Measurements from ENCODE around the gene TRIM28. TPM values are rescaled to one million over a fixed set of nuclear protein-coding genes. Genes with fewer than 3 reads are reported as not detected.
"Not testable (repeated sequence)": the region's sequence is repeated elsewhere in the genome, so short reads cannot be mapped to it uniquely, and the experiment has no call there.

TRIM28 gene
- polyA plus RNA-seq, 1 donor from 2014 or later: 256 TPM

GRCh38 chr19:58536852-58537798 lies 6.7 kb upstream of the TRIM28 start:
- Histone ChIP-seq H2AFZ (ENCODE audit: low read depth, low read length) (no peak overlapping the region), H3K27me3 (ENCODE audit: insufficient read depth, low read depth, low read length) (peaks cover 19% of the 10 kb centered on the region), H3K36me3 (ENCODE audit: insufficient read depth, low read length) (no peaks in the 10 kb centered on the region), H3K9ac (ENCODE audit: low read length) (no peak overlapping the region), H3K27ac (ENCODE audit: low read length) (no peak overlapping the region), H3K9me2 (ENCODE audit: insufficient read depth, low read length) (no peaks in the 10 kb centered on the region), H4K20me1 (ENCODE audit: insufficient read depth) (no peaks in the 10 kb centered on the region), H3K4me2 (ENCODE audit: low read length) (no peak overlapping the region), H3K4me3 (ENCODE audit: low read length) (no peak overlapping the region), H3K79me2 (replicated peaks; ENCODE audit: insufficient read depth, low read length) (no peaks in the 10 kb centered on the region), H3K9me3 (ENCODE audit: low read length) (no peaks in the 10 kb centered on the region), H3F3A (ENCODE audit: insufficient read depth, low read length, poor library complexity, severe bottlenecking) (no peaks in the 10 kb centered on the region)
- TF ChIP-seq MXI1 (conservative IDR thresholded peaks at IDR 0.05; ENCODE audit: poor library complexity, severe bottlenecking): no peak
- no peak for TF ChIP-seq CTCF (IDR thresholded peaks at IDR 0.05; ENCODE audit: poor library complexity, severe bottlenecking)
- no peak for TF ChIP-seq EZH2 (IDR thresholded peaks at IDR 0.05; ENCODE audit: borderline replicate concordance, insufficient read depth, low read length, poor library complexity, severe bottlenecking)
- no peak for TF ChIP-seq REST (IDR thresholded peaks at IDR 0.05; ENCODE audit: borderline replicate concordance)
- TF ChIP-seq SMC3 (conservative IDR thresholded peaks at IDR 0.05; ENCODE audit: poor library complexity): no peak
- no peak for TF ChIP-seq TAF1 (IDR thresholded peaks at IDR 0.05; ENCODE audit: low read depth)
- TF ChIP-seq EP300 (conservative IDR thresholded peaks at IDR 0.05; ENCODE audit: poor library complexity, severe bottlenecking): no peak
- no peak for TF ChIP-seq POLR2AphosphoS5 (IDR thresholded peaks at IDR 0.05)
- no peak for TF ChIP-seq RAD21 (conservative IDR thresholded peaks at IDR 0.05)

- H3K36me3 ChIP-seq (ENCODE audit: insufficient read depth, low read length): no peaks in the 10 kb centered on the region
- no peaks in the 10 kb centered on the region for H4K20me1 ChIP-seq (ENCODE audit: insufficient read depth)
- H2AFZ ChIP-seq (ENCODE audit: low read depth, low read length): no peak overlapping the region
- TF ChIP-seq MXI1 (conservative IDR thresholded peaks at IDR 0.05; ENCODE audit: poor library complexity, severe bottlenecking) (peak; percentile 20), RAD21 (conservative IDR thresholded peaks at IDR 0.05) (no peak)
- no peaks in the 10 kb centered on the region for H3F3A ChIP-seq (ENCODE audit: insufficient read depth, low read length, poor library complexity, severe bottlenecking)
- H3K4me3 ChIP-seq (ENCODE audit: low read length): peak overlapping the region; percentile 59
- no peak overlapping the region for H3K4me2 ChIP-seq (ENCODE audit: low read length)
- H3K27me3 ChIP-seq (ENCODE audit: insufficient read depth, low read depth, low read length): peaks cover 19% of the 10 kb centered on the region
- H3K79me2 ChIP-seq (replicated peaks; ENCODE audit: insufficient read depth, low read length): no peaks in the 10 kb centered on the region
- H3K9me2 ChIP-seq (ENCODE audit: insufficient read depth, low read length): no peaks in the 10 kb centered on the region
- H3K9me3 ChIP-seq (ENCODE audit: low read length): no peaks in the 10 kb centered on the region
- peak overlapping the region; percentile 57 for H3K9ac ChIP-seq (ENCODE audit: low read length)
- H3K27ac ChIP-seq (ENCODE audit: low read length): no peak overlapping the region
These were observed 5.4 kb upstream of the TRIM28 start for GRCh38 chr19:58538257-58539168.

GRCh38 chr19:58539169-58539559 lies 4.7 kb upstream of the TRIM28 start:
- not testable (repeated sequence) for H3K9me3 ChIP-seq (ENCODE audit: low read length); H3K4me2 ChIP-seq (ENCODE audit: low read length); H2AFZ ChIP-seq (ENCODE audit: low read depth, low read length); H4K20me1 ChIP-seq (ENCODE audit: insufficient read depth); H3K27ac ChIP-seq (ENCODE audit: low read length); H3F3A ChIP-seq (ENCODE audit: insufficient read depth, low read length, poor library complexity, severe bottlenecking); H3K79me2 ChIP-seq (replicated peaks; ENCODE audit: insufficient read depth, low read length); H3K4me3 ChIP-seq (ENCODE audit: low read length); H3K9me2 ChIP-seq (ENCODE audit: insufficient read depth, low read length); H3K36me3 ChIP-seq (ENCODE audit: insufficient read depth, low read length); H3K9ac ChIP-seq (ENCODE audit: low read length)
- peaks cover 19% of the 10 kb centered on the region for H3K27me3 ChIP-seq (ENCODE audit: insufficient read depth, low read depth, low read length)

GRCh38 chr19:58542641-58543372 lies 1.1 kb upstream of the TRIM28 start:
- H3K9ac ChIP-seq (ENCODE audit: low read length); H3K9me3 ChIP-seq (ENCODE audit: low read length); H3K9me2 ChIP-seq (ENCODE audit: insufficient read depth, low read length); H3K27ac ChIP-seq (ENCODE audit: low read length); H3F3A ChIP-seq (ENCODE audit: insufficient read depth, low read length, poor library complexity, severe bottlenecking); H3K4me2 ChIP-seq (ENCODE audit: low read length); H2AFZ ChIP-seq (ENCODE audit: low read depth, low read length); H3K36me3 ChIP-seq (ENCODE audit: insufficient read depth, low read length): not testable (repeated sequence)
- peaks cover 19% of the 10 kb centered on the region for H3K27me3 ChIP-seq (ENCODE audit: insufficient read depth, low read depth, low read length)
- peak overlapping the region; percentile 71 for H3K4me3 ChIP-seq (ENCODE audit: low read length)
- peaks cover 29% of the 10 kb centered on the region for H3K79me2 ChIP-seq (replicated peaks; ENCODE audit: insufficient read depth, low read length)
- H4K20me1 ChIP-seq (ENCODE audit: insufficient read depth): peaks cover 30% of the 10 kb centered on the region
